Mesendoderm (in vitro differentiated cells): ENCODE results near the gene VPS26B.

Experiments used
- DNase-seq: peaks from one replicate; pipeline ENCODE4 v3.0.0; 2013
- H2AK5ac ChIP-seq: 2 replicates; pipeline ENCODE4 v1.6.1; 2013; ENCODE audit warnings: low read length, inconsistent platforms
- H2BK120ac ChIP-seq: 2 replicates; pipeline ENCODE4 v1.6.1; 2013; ENCODE audit warnings: low read depth, mild to moderate bottlenecking, low read length, moderate library complexity, mixed read lengths
- H2BK15ac ChIP-seq: replicated peaks from 2 replicates; pipeline ENCODE4 v1.6.1; 2013; ENCODE audit warnings: low read depth, mild to moderate bottlenecking, moderate library complexity
- H2BK5ac ChIP-seq: 2 replicates; pipeline ENCODE4 v1.6.1; 2013; ENCODE audit warnings: low read length, inconsistent platforms
- H3K18ac ChIP-seq: 2 replicates; pipeline ENCODE4 v1.6.1; 2013; ENCODE audit warnings: mild to moderate bottlenecking, low read length, mixed read lengths
- H3K23ac ChIP-seq: one replicate; pipeline ENCODE4 v1.6.1; 2013; ENCODE audit warnings: low read length
- H3K27ac ChIP-seq: 2 replicates; pipeline ENCODE4 v1.5.1; 2013; ENCODE audit warnings: low read depth, mild to moderate bottlenecking, inconsistent platforms, low read length, moderate library complexity
- H3K27me3 ChIP-seq: 2 replicates; pipeline ENCODE4 v1.6.1; 2013; ENCODE audit warnings: low read length, control low read depth, mild to moderate bottlenecking, inconsistent platforms; ENCODE audit not compliant: insufficient read depth, poor library complexity
- H3K36me3 ChIP-seq: 2 replicates; pipeline ENCODE4 v1.6.1; 2013; ENCODE audit warnings: low read length, inconsistent platforms; ENCODE audit not compliant: control insufficient read depth, insufficient read depth
- H3K4ac ChIP-seq: one replicate; pipeline ENCODE4 v1.6.1; 2013; ENCODE audit warnings: low read depth, mild to moderate bottlenecking, low read length, moderate library complexity
- H3K4me1 ChIP-seq: 2 replicates; pipeline ENCODE4 v1.6.1; 2013; ENCODE audit warnings: low read depth, low read length, inconsistent platforms; ENCODE audit not compliant: control insufficient read depth
- H3K4me2 ChIP-seq: 2 replicates; pipeline ENCODE4 v1.6.1; 2013; ENCODE audit warnings: low read length
- H3K4me3 ChIP-seq: 2 replicates; pipeline ENCODE4 v1.5.1; 2013; ENCODE audit warnings: mild to moderate bottlenecking, low read length
- H3K56ac ChIP-seq: one replicate; pipeline ENCODE4 v1.6.1; 2013; ENCODE audit warnings: low read length
- H3K79me1 ChIP-seq: 2 replicates; pipeline ENCODE4 v1.6.1; 2013; ENCODE audit warnings: low read length, inconsistent platforms
- H3K79me2 ChIP-seq: 2 replicates; pipeline ENCODE4 v1.6.1; 2013; ENCODE audit warnings: mild to moderate bottlenecking, low read length; ENCODE audit not compliant: control insufficient read depth, insufficient read depth
- H3K9ac ChIP-seq: 2 replicates; pipeline ENCODE4 v1.6.1; 2013; ENCODE audit warnings: low read length, inconsistent platforms
- H4K5ac ChIP-seq: one replicate; pipeline ENCODE4 v1.6.1; 2013; ENCODE audit warnings: low read length
- H4K8ac ChIP-seq: one replicate; pipeline ENCODE4 v1.6.1; 2013; ENCODE audit warnings: low read depth, mild to moderate bottlenecking, control low read depth, low read length, moderate library complexity
- WGBS: extraction: QIAGEN DNeasy Blood & Tissue Kit; methylation state at CpG from one replicate; pipeline ENCODE4 v1.1.7; 2013; ENCODE audit warnings: low lambda C conversion rate, missing lambda C conversion rate; ENCODE audit not compliant: insufficient coverage; ENCODE audit errors: extremely low coverage; 5-methylcytosine and 5-hydroxymethylcytosine counted together

VPS26B gene

GRCh38 chr11:134233729-134234179 is 9.3 kb downstream of the VPS26B start:
- H3K4me2 ChIP-seq: no peak overlapping the region
- no peak overlapping the region for H3K18ac ChIP-seq
- H3K27ac ChIP-seq: no peak overlapping the region
- H2BK15ac ChIP-seq: no peak overlapping the region
- no peaks in the 10 kb centered on the region for H3K36me3 ChIP-seq
- H3K79me2 ChIP-seq: peaks cover 2% of the 10 kb centered on the region
- WGBS: no CpG with 5 or more reads among the region's 4 CpGs
- H3K4me1 ChIP-seq: peaks cover 2% of the 10 kb centered on the region
- no peak overlapping the region for H3K4ac ChIP-seq
- no peak overlapping the region for H3K9ac ChIP-seq
- H2BK5ac ChIP-seq: no peak overlapping the region
- no peak overlapping the region for H4K5ac ChIP-seq
- H3K56ac ChIP-seq: no peak overlapping the region
- H2AK5ac ChIP-seq: no peak overlapping the region
- H3K4me3 ChIP-seq: no peak overlapping the region
- no peak overlapping the region for H4K8ac ChIP-seq
- H3K79me1 ChIP-seq: peaks cover 9% of the 10 kb centered on the region
- H3K23ac ChIP-seq: no peak overlapping the region
- no peaks in the 10 kb centered on the region for H3K27me3 ChIP-seq
- H2BK120ac ChIP-seq: no peak overlapping the region
- DNase-seq: no peak

GRCh38 chr11:134235399-134235798 is 10.9 kb downstream of the VPS26B start:
- Histone ChIP-seq H3K4me1 (peaks cover 2% of the 10 kb centered on the region), H2BK120ac (no peak overlapping the region), H3K4me3 (no peak overlapping the region), H3K56ac (no peak overlapping the region), H2BK5ac (no peak overlapping the region), H3K27me3 (no peaks in the 10 kb centered on the region), H3K4me2 (no peak overlapping the region), H4K5ac (no peak overlapping the region), H2AK5ac (no peak overlapping the region), H3K9ac (no peak overlapping the region), H2BK15ac (no peak overlapping the region), H4K8ac (no peak overlapping the region), H3K79me2 (peaks cover under 1% of the 10 kb centered on the region), H3K79me1 (peaks cover 5% of the 10 kb centered on the region), H3K36me3 (no peaks in the 10 kb centered on the region), H3K27ac (no peak overlapping the region), H3K18ac (no peak overlapping the region), H3K4ac (no peak overlapping the region), H3K23ac (no peak overlapping the region)
- DNase-seq: no peak
- WGBS: no CpG with 5 or more reads among the region's 3 CpGs

- Histone ChIP-seq H3K36me3 (no peaks in the 10 kb centered on the region), H3K18ac (no peak overlapping the region), H3K4ac (no peak overlapping the region), H3K79me2 (no peaks in the 10 kb centered on the region), H3K4me2 (no peak overlapping the region), H3K4me3 (no peak overlapping the region), H2BK15ac (no peak overlapping the region), H3K27me3 (no peaks in the 10 kb centered on the region), H3K27ac (no peak overlapping the region), H2BK5ac (no peak overlapping the region), H3K79me1 (peaks cover 3% of the 10 kb centered on the region), H2BK120ac (no peak overlapping the region), H2AK5ac (no peak overlapping the region), H3K4me1 (peaks cover 2% of the 10 kb centered on the region), H3K56ac (no peak overlapping the region), H3K9ac (no peak overlapping the region), H3K23ac (no peak overlapping the region), H4K5ac (no peak overlapping the region), H4K8ac (no peak overlapping the region)
- WGBS: 100% methylated on average over 1 of the region's 7 CpGs
- DNase-seq: peak; percentile 88
Observed at GRCh38 chr11:134236834-134237556, 12.5 kb downstream of the VPS26B start.

GRCh38 chr11:134237557-134237922 is 13.1 kb downstream of the VPS26B start:
- WGBS: no CpG with 5 or more reads among the region's 11 CpGs
- no peak overlapping the region for H3K23ac ChIP-seq
- H3K4ac ChIP-seq: no peak overlapping the region
- H3K56ac ChIP-seq: no peak overlapping the region
- H2BK15ac ChIP-seq: no peak overlapping the region
- H3K4me3 ChIP-seq: no peak overlapping the region
- H3K4me1 ChIP-seq: peaks cover 2% of the 10 kb centered on the region
- H2BK120ac ChIP-seq: no peak overlapping the region
- no peak overlapping the region for H4K8ac ChIP-seq
- DNase-seq: no peak
- no peak overlapping the region for H4K5ac ChIP-seq
- no peak overlapping the region for H3K18ac ChIP-seq
- H3K79me2 ChIP-seq: no peaks in the 10 kb centered on the region
- no peaks in the 10 kb centered on the region for H3K79me1 ChIP-seq
- H3K9ac ChIP-seq: no peak overlapping the region
- H2BK5ac ChIP-seq: no peak overlapping the region
- H3K36me3 ChIP-seq: no peaks in the 10 kb centered on the region
- H3K27me3 ChIP-seq: no peaks in the 10 kb centered on the region
- no peak overlapping the region for H3K27ac ChIP-seq
- no peak overlapping the region for H3K4me2 ChIP-seq
- H2AK5ac ChIP-seq: no peak overlapping the region

- no peak overlapping the region for H2BK15ac ChIP-seq
- H3K18ac ChIP-seq: no peak overlapping the region
- no peak overlapping the region for H3K4ac ChIP-seq
- H3K23ac ChIP-seq: no peak overlapping the region
- no peak overlapping the region for H3K4me2 ChIP-seq
- H3K79me1 ChIP-seq: no peaks in the 10 kb centered on the region
- H4K5ac ChIP-seq: no peak overlapping the region
- no peak overlapping the region for H4K8ac ChIP-seq
- no peak overlapping the region for H3K56ac ChIP-seq
- peaks cover 3% of the 10 kb centered on the region for H3K36me3 ChIP-seq
- H2BK120ac ChIP-seq: no peak overlapping the region
- H3K79me2 ChIP-seq: no peaks in the 10 kb centered on the region
- no CpG with 5 or more reads among the region's 5 CpGs for WGBS
- no peak overlapping the region for H2BK5ac ChIP-seq
- H2AK5ac ChIP-seq: no peak overlapping the region
- no peaks in the 10 kb centered on the region for H3K27me3 ChIP-seq
- no peak for DNase-seq
- no peak overlapping the region for H3K9ac ChIP-seq
- H3K4me3 ChIP-seq: no peak overlapping the region
- H3K27ac ChIP-seq: no peak overlapping the region
- H3K4me1 ChIP-seq: peaks cover 2% of the 10 kb centered on the region
Observed at GRCh38 chr11:134238956-134239355, 14.5 kb downstream of the VPS26B start.

GRCh38 chr11:134240592-134240991 is 16.1 kb downstream of the VPS26B start:
- peaks cover 3% of the 10 kb centered on the region for H3K36me3 ChIP-seq
- no peak overlapping the region for H2BK15ac ChIP-seq
- H3K56ac ChIP-seq: no peak overlapping the region
- no peak overlapping the region for H4K5ac ChIP-seq
- no peak overlapping the region for H3K23ac ChIP-seq
- no peaks in the 10 kb centered on the region for H3K79me1 ChIP-seq
- no peak overlapping the region for H2BK5ac ChIP-seq
- H4K8ac ChIP-seq: no peak overlapping the region
- H3K4me1 ChIP-seq: peaks cover 2% of the 10 kb centered on the region
- H3K18ac ChIP-seq: no peak overlapping the region
- no peak overlapping the region for H3K4ac ChIP-seq
- H3K4me3 ChIP-seq: no peak overlapping the region
- no CpG with 5 or more reads among the region's 6 CpGs for WGBS
- no peak for DNase-seq
- H3K4me2 ChIP-seq: no peak overlapping the region
- H2AK5ac ChIP-seq: no peak overlapping the region
- no peak overlapping the region for H3K9ac ChIP-seq
- no peak overlapping the region for H3K27ac ChIP-seq
- H3K27me3 ChIP-seq: no peaks in the 10 kb centered on the region
- no peaks in the 10 kb centered on the region for H3K79me2 ChIP-seq
- no peak overlapping the region for H2BK120ac ChIP-seq
